GM19240 (cell line): ENCODE measurements around the gene PITX3.
"Not testable (repeated sequence)": the region's sequence is repeated elsewhere in the genome, so short reads cannot be mapped to it uniquely, and the experiment has no call there.

Experiments
- DNase-seq: peaks from one replicate; pipeline ENCODE4 v3.0.0; 2011; ENCODE audit warnings: low spot score; ENCODE audit not compliant: insufficient read length

The PITX3 gene

GRCh38 chr10:102261196-102261595 is 19.9 kb upstream of the PITX3 start:
- DNase-seq: no peak

- DNase-seq: no peak
Observed at GRCh38 chr10:102255404-102255803, 14.1 kb upstream of the PITX3 start.

GRCh38 chr10:102254426-102254825 is 13.1 kb upstream of the PITX3 start:
- DNase-seq: no peak

GRCh38 chr10:102252508-102252907 is 11.2 kb upstream of the PITX3 start:
- not testable (repeated sequence) for DNase-seq

- no peak for DNase-seq
Observed at GRCh38 chr10:102247734-102248133, 6.4 kb upstream of the PITX3 start.

GRCh38 chr10:102246261-102246660 is 4.9 kb upstream of the PITX3 start:
- DNase-seq: no peak

GRCh38 chr10:102245932-102246251 is 4.6 kb upstream of the PITX3 start:
- no peak for DNase-seq

GRCh38 chr10:102245082-102245931 is 4.0 kb upstream of the PITX3 start, which contains the start of gene GBF1:
Gene GBF1, plus strand, starts transcription at chr10:102245532. Its CDS starts 13,407 bp downstream, at chr10:102258939.
- DNase-seq: peak; percentile 95

GRCh38 chr10:102243309-102243708 is 2.0 kb upstream of the PITX3 start:
- no peak for DNase-seq

- no peak for DNase-seq
Observed at GRCh38 chr10:102242118-102242485, 790 bp upstream of the PITX3 start.

GRCh38 chr10:102241032-102241443 is 274 bp downstream of the PITX3 start:
- no peak for DNase-seq

- no peak for DNase-seq
Observed at GRCh38 chr10:102240467-102241031, 763 bp downstream of the PITX3 start.

- no peak for DNase-seq
Observed at GRCh38 chr10:102237711-102238252, 3.5 kb downstream of the PITX3 start.

GRCh38 chr10:102236006-102236405 is 5.3 kb downstream of the PITX3 start:
- DNase-seq: no peak

- DNase-seq: no peak
Observed at GRCh38 chr10:102235598-102235920, 5.8 kb downstream of the PITX3 start.

GRCh38 chr10:102234888-102235597 is 6.3 kb downstream of the PITX3 start:
- no peak for DNase-seq

- DNase-seq: no peak
Observed at GRCh38 chr10:102233997-102234396, 7.3 kb downstream of the PITX3 start.

- DNase-seq: no peak
Observed at GRCh38 chr10:102231357-102232318, 9.7 kb downstream of the PITX3 start.

- no peak for DNase-seq
Observed at GRCh38 chr10:102230861-102231356, 10.4 kb downstream of the PITX3 start.

GRCh38 chr10:102230264-102230860 is 10.9 kb downstream of the PITX3 start:
- DNase-seq: no peak
